B cell (primary cell): ENCODE data around the gene HOXD10. TPM values are rescaled to one million over a fixed set of nuclear protein-coding genes. Genes with fewer than 3 reads are reported as not detected.

Source experiments
- ATAC-seq: fragments of 200-7000 bp; cut with Tn5 transposase; one replicate; pipeline ENCODE4 v1.10.0; 2021; ENCODE audit warnings: low read depth, mild to moderate bottlenecking, moderate number of reproducible peaks, moderate library complexity
- CTCF ChIA-PET: fragments of 350-600 bp; sonication (Branson Sonifier 250); formaldehyde crosslinking; loops from one replicate; lab custom pipeline; 2021; ENCODE audit warnings: antibody characterized with exemption, inconsistent platforms; lab: Charles Lee
- POLR2A ChIA-PET: fragments of 350-600 bp; sonication (Branson Sonifier 250); formaldehyde crosslinking; loops from one replicate; lab custom pipeline; 2021; ENCODE audit warnings: antibody characterized with exemption; lab: Charles Lee
- DNase-seq: peaks from one replicate; pipeline ENCODE4 v3.0.0; 2013
- H2AFZ ChIP-seq: 2 replicates; pipeline ENCODE4 v1.6.1; 2012; ENCODE audit warnings: mild to moderate bottlenecking, low read depth, low read length; ENCODE audit not compliant: insufficient read depth, poor library complexity, severe bottlenecking
- H3K27ac ChIP-seq, 2 donors: 1 replicate in 1 of 2; 2 replicates in 1 of 2; pipeline ENCODE4 v1.5.1; 2012 to 2013; ENCODE audit warnings: low read length in 2 of 2, mild to moderate bottlenecking in 2 of 2, moderate library complexity in 1 of 2
- H3K27me3 ChIP-seq, 4 experiments: fragments of 200-600 bp in 1 of 4; sonication (generic) in 1 of 4; replicated peaks in 1 of 4; 1 replicate in 2 of 4; 2 replicates in 2 of 4; pipeline versions ENCODE4 v1.6.1 to v1.7.0; 2013 to 2016; ENCODE audit warnings: low read length in 3 of 4, mild to moderate bottlenecking in 2 of 4, mixed read lengths in 1 of 4, moderate library complexity in 1 of 4; ENCODE audit not compliant: insufficient read depth in 4 of 4, control insufficient read depth in 3 of 4; ENCODE audit errors: control extremely low read depth in 1 of 4
- H3K36me3 ChIP-seq, 2 experiments: replicated peaks in 1 of 2; 1 replicate in 1 of 2; 2 replicates in 1 of 2; pipeline versions ENCODE4 v1.6.1 to v1.7.1; 2013; ENCODE audit warnings: low read length in 1 of 2; ENCODE audit not compliant: insufficient read depth in 2 of 2, control insufficient read depth in 1 of 2; ENCODE audit errors: control extremely low read depth in 1 of 2, extremely low read depth in 1 of 2
- H3K4me1 ChIP-seq, 2 donors: fragments of 200-600 bp in 1 of 2; sonication (generic) in 1 of 2; 1 replicate in 1 of 2; 2 replicates in 1 of 2; pipeline versions ENCODE4 v1.5.1 to v1.6.1; 2013 to 2017; ENCODE audit warnings: low read length in 2 of 2; ENCODE audit not compliant: control insufficient read depth in 2 of 2, insufficient read depth in 2 of 2
- H3K4me2 ChIP-seq: replicated peaks from 2 replicates; pipeline ENCODE3; 2012; ENCODE audit warnings: mild to moderate bottlenecking, low read depth, low read length; ENCODE audit not compliant: poor library complexity, severe bottlenecking
- H3K4me3 ChIP-seq, 5 experiments: fragments of 200-600 bp in 1 of 5; sonication (generic) in 1 of 5; 1 replicate in 3 of 5; 2 replicates in 2 of 5; pipeline versions ENCODE4 v1.5.1 to v1.7.0; 2011 to 2016; ENCODE audit warnings: low read length in 4 of 5, mild to moderate bottlenecking in 4 of 5, low read depth in 2 of 5, control low read depth in 1 of 5, moderate library complexity in 1 of 5; ENCODE audit not compliant: insufficient read depth in 1 of 5; ENCODE audit errors: control extremely low read depth in 1 of 5, extremely low read depth in 1 of 5
- H3K79me2 ChIP-seq: fragments of 200-600 bp; sonication (generic); one replicate; pipeline ENCODE4 v1.6.0; 2016; ENCODE audit warnings: low read length; ENCODE audit not compliant: control insufficient read depth, insufficient read depth
- H3K9ac ChIP-seq: fragments of 200-600 bp; sonication (generic); 2 replicates; pipeline ENCODE4 v1.6.1; 2017; ENCODE audit warnings: mild to moderate bottlenecking, low read length, moderate library complexity
- H3K9me3 ChIP-seq, 3 donors: one replicate each; pipeline versions ENCODE4 v1.6.1 to v1.7.1; 2013; ENCODE audit warnings: low read length in 2 of 3; ENCODE audit not compliant: control insufficient read depth in 2 of 3, insufficient read depth in 1 of 3; ENCODE audit errors: control extremely low read depth in 1 of 3
- H4K20me1 ChIP-seq: 2 replicates; pipeline ENCODE4 v1.6.0; 2012; ENCODE audit warnings: mild to moderate bottlenecking, low read length; ENCODE audit not compliant: insufficient read depth, control insufficient read depth, poor library complexity, severe bottlenecking
- H3K27ac Mint-ChIP-seq: one replicate; pipeline ENCODE4 v1.8.0; 2021; ENCODE audit warnings: mixed read lengths
- H3K27me3 Mint-ChIP-seq: one replicate; pipeline ENCODE4 v1.8.0; 2021; ENCODE audit warnings: mixed read lengths
- H3K4me1 Mint-ChIP-seq: one replicate; pipeline ENCODE4 v1.8.0; 2021; ENCODE audit warnings: mixed read lengths
- H3K4me3 Mint-ChIP-seq: one replicate; pipeline ENCODE4 v1.8.0; 2021; ENCODE audit warnings: mixed read lengths
- H3K9me3 Mint-ChIP-seq: one replicate; pipeline ENCODE4 v1.8.0; 2022; ENCODE audit warnings: mixed read lengths; ENCODE audit not compliant: insufficient read depth
- CTCF ChIP-seq: fragments of 200-600 bp; IDR thresholded peaks from one replicate; pipeline ENCODE4 v1.8.0; 2022; ENCODE audit warnings: antibody characterized with exemption, mild to moderate bottlenecking
- EZH2 ChIP-seq: IDR thresholded peaks from 2 replicates; pipeline ENCODE4 v1.6.1; 2012; ENCODE audit warnings: borderline replicate concordance, low read depth, mild to moderate bottlenecking, moderate library complexity, low read length; ENCODE audit not compliant: insufficient read depth, poor library complexity, severe bottlenecking
- WGBS: methylation state at CpG from one replicate; pipeline ENCODE4 v1.1.5; 2013; ENCODE audit warnings: missing lambda C conversion rate; ENCODE audit not compliant: insufficient coverage; 5-methylcytosine and 5-hydroxymethylcytosine counted together
- intact Hi-C: fragments of 100-400 bp; cut with micrococcal nuclease; formaldehyde crosslinking; loops from one replicate; pipeline ENCODE4 v1.10.0; 2022
- polyA plus RNA-seq: library from polyadenylated mRNA; depleted of rRNA; stranded (reverse); fragments of >200 nt; gene quantifications from 2 replicates; pipeline ENCODE4 v1.2.3, GENCODE V29; 2012
- total RNA-seq, 2 donors: library from RNA; stranded (reverse); fragments of 120-200 nt in 1 of 2; gene quantifications; 1 replicate in 1 of 2; 2 replicates in 1 of 2; pipeline versions ENCODE4 v1.2.3 to v1.2.4, GENCODE V29; 2013 to 2022

HOXD10 gene
- total and polyA plus RNA-seq, 2 donors (not counting 1 experiment from before 2014, with no cell fraction given): not detected

- TF ChIP-seq EZH2: no peak
- TF ChIP-seq CTCF: no peak
- intact Hi-C loops: no loop called here
Observed at GRCh38 chr2:176122683-176123410, 6.3 kb downstream of the HOXD10 start, which contains the start of gene HOXD9. Gene HOXD9 (plus strand): TSS chr2:176122719. CDS start chr2:176122769, 50 bp downstream.

More at GRCh38 chr2:176122683-176123410, 6.3 kb downstream of the HOXD10 start, which contains the start of gene HOXD9:
- ATAC-seq (no peak), DNase-seq (no peak)
- CTCF ChIA-PET: interaction anchor here (1.2 kb wide), 1 partner anchor 332 kb away, joined by 3 read pairs; no protein-coding TSS in a partner anchor
- Histone ChIP-seq H3K27ac (no peak within 1 kb of the TSS), H3K27me3 (peaks cover 0 to 91% (median 75%) of the 10 kb centered on the region in 4 experiments), H3K4me2 (peak within 1 kb of the TSS; percentile 72), H3K4me1 (peaks cover 5 to 40% of the 10 kb centered on the region in 2 donors), H3K9ac (peak within 1 kb of the TSS; percentile 26), H2AFZ (peak within 1 kb of the TSS; percentile 40), H3K36me3 (no peaks in the 10 kb centered on the region), H3K79me2 (no peaks in the 10 kb centered on the region), H3K4me3 (peak within 1 kb of the TSS in 2 of 5 experiments; percentile 26 to 33), H3K9me3 (peaks cover 0 to 44% (median 0%) of the 10 kb centered on the region in 3 donors), H4K20me1 (no peaks in the 10 kb centered on the region)
- Mint-ChIP-seq H3K27ac (no peak within 1 kb of the TSS), H3K4me1 (peaks cover 13% of the 10 kb centered on the region), H3K27me3 (peaks cover 79% of the 10 kb centered on the region), H3K4me3 (peak within 1 kb of the TSS; percentile 54), H3K9me3 (peaks cover 2% of the 10 kb centered on the region)
- WGBS: 8% methylated on average over 84 of the region's 84 CpGs
- POLR2A ChIA-PET: no interaction called here
